Choroid plexus epithelial cell (primary cell): ENCODE data around the gene SCN2B.
A peak's percentile ranks its signal among the peaks of the same experiment; 100 is the strongest.

ENCODE experiments used
- DNase-seq: peaks from one replicate; pipeline ENCODE4 v3.0.0-alpha.2; 2010; ENCODE audit warnings: low read depth
- H3K4me3 ChIP-seq: 2 replicates; pipeline ENCODE4 v1.5.1; 2011; ENCODE audit warnings: low read depth, mild to moderate bottlenecking, control low read depth, low read length, moderate library complexity
- CTCF ChIP-seq: conservative IDR thresholded peaks from 2 replicates; pipeline ENCODE4 v1.5.1; 2011; ENCODE audit warnings: low read depth, mild to moderate bottlenecking, control low read depth, inconsistent platforms, low read length, moderate library complexity

Gene SCN2B

DNA sequence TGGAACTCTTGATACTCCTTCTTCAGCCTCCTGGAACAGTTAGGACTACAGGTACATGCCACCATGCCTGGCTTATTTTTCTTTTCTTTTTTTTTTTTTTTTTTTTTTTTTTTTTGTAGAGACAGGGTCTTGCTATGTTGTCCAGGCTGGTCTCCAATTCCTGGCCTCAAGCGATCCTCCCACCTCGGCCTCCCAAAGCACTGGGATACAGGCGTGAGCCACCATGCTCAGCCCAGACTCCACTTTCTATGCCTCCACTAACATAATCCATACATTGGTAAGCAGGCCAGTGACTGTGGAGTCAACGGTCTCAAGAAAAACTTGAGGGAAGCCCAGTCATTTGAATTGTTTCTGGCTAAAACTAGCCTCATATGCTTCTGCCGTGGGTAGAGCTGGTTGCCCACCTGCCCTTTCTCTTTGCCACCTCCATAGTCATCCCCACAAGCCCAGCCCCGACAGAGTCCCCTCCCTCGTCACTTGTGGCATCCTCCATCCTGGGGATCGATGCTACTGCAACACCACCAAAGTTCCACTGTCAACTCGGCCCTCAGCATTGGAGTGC, 2.4 kb downstream of the SCN2B start:
- no peak overlapping the region for H3K4me3 ChIP-seq
- no peak for TF ChIP-seq CTCF
- no peak for DNase-seq

GRCh38 chr11:118172356-118172755, 4.1 kb downstream of the SCN2B start:
- DNase-seq = no peak
- no peak overlapping the region for H3K4me3 ChIP-seq
- TF ChIP-seq CTCF = no peak

- peak; percentile 85 for TF ChIP-seq CTCF
- H3K4me3 ChIP-seq = no peak overlapping the region
- peak; percentile 70 for DNase-seq
Observed at GRCh38 chr11:118171269-118172062, 5.0 kb downstream of the SCN2B start.

GRCh38 chr11:118170882-118171268, 5.6 kb downstream of the SCN2B start:
- DNase-seq = no peak
- no peak overlapping the region for H3K4me3 ChIP-seq
- TF ChIP-seq CTCF = no peak

GRCh38 chr11:118170231-118170630, 6.2 kb downstream of the SCN2B start:
- TF ChIP-seq CTCF = no peak
- no peak for DNase-seq
- H3K4me3 ChIP-seq = no peak overlapping the region

GRCh38 chr11:118169300-118170140, 6.9 kb downstream of the SCN2B start:
- no peak for DNase-seq
- no peak for TF ChIP-seq CTCF

More at GRCh38 chr11:118169300-118170140, 6.9 kb downstream of the SCN2B start:
- no peak overlapping the region for H3K4me3 ChIP-seq
